CD4-positive, alpha-beta T cell treated with Interleukin-21 for 1 hour (primary cell): ENCODE measurements around the gene FBXO41.

Experiments
- DNase-seq: peaks from one replicate; pipeline ENCODE4 v3.0.0-alpha.2; 2020

The FBXO41 gene

GRCh38 chr2:73284296-73285158 is at the start of gene FBXO41:
Gene FBXO41 (minus strand): TSS chr2:73284478. CDS start chr2:73269630, 14,848 bp downstream.
- peak; percentile 72 for DNase-seq

- no peak for DNase-seq
Measured at GRCh38 chr2:73334045-73334444, 49.8 kb upstream of the FBXO41 start.

- no peak for DNase-seq
Measured at GRCh38 chr2:73333564-73333963, 49.3 kb upstream of the FBXO41 start.

GRCh38 chr2:73324126-73324725 is 39.9 kb upstream of the FBXO41 start:
- DNase-seq = no peak

- DNase-seq = no peak
Measured at GRCh38 chr2:73323551-73323950, 39.3 kb upstream of the FBXO41 start.

- no peak for DNase-seq
Measured at GRCh38 chr2:73314441-73314840, 30.2 kb upstream of the FBXO41 start.

GRCh38 chr2:73307720-73308119 is 23.4 kb upstream of the FBXO41 start:
- no peak for DNase-seq

GRCh38 chr2:73301636-73302035 is 17.4 kb upstream of the FBXO41 start:
- DNase-seq = no peak

- DNase-seq = no peak
Measured at GRCh38 chr2:73300926-73301325, 16.6 kb upstream of the FBXO41 start.

GRCh38 chr2:73297586-73297985 is 13.3 kb upstream of the FBXO41 start:
- DNase-seq = no peak

- no peak for DNase-seq
Measured at GRCh38 chr2:73297151-73297559, 12.9 kb upstream of the FBXO41 start.

GRCh38 chr2:73295751-73296400 is 11.6 kb upstream of the FBXO41 start:
- DNase-seq = no peak

- DNase-seq = no peak
Measured at GRCh38 chr2:73294239-73294638, 10.0 kb upstream of the FBXO41 start.

- peak; percentile 94 for DNase-seq
Measured at GRCh38 chr2:73293534-73294171, 9.4 kb upstream of the FBXO41 start, which contains the start of gene EGR4. Gene EGR4 (minus strand): TSS chr2:73293548. CDS start chr2:73293317, 231 bp downstream.

GRCh38 chr2:73292906-73293533 is 8.7 kb upstream of the FBXO41 start:
- DNase-seq = no peak

GRCh38 chr2:73292316-73292905 is 8.1 kb upstream of the FBXO41 start:
- peak; percentile 6 for DNase-seq

GRCh38 chr2:73291461-73292315 is 7.4 kb upstream of the FBXO41 start:
- DNase-seq = no peak

- DNase-seq = peak; percentile 58
Measured at GRCh38 chr2:73291093-73291460, 6.8 kb upstream of the FBXO41 start.

GRCh38 chr2:73290049-73290839 is 6.0 kb upstream of the FBXO41 start:
- peak; percentile 62 for DNase-seq

GRCh38 chr2:73289304-73289703 is 5.0 kb upstream of the FBXO41 start:
- no peak for DNase-seq
